H9 (cell line): ENCODE data around the gene SETD3. TPM values are rescaled to one million over a fixed set of nuclear protein-coding genes. Genes with fewer than 3 reads are reported as not detected.

ENCODE experiments used
- DNase-seq: peaks from one replicate; pipeline ENCODE4 v3.0.0-alpha.2; 2017
- H2AFZ ChIP-seq: one replicate; pipeline ENCODE4 v1.6.1; 2013; ENCODE audit warnings: mild to moderate bottlenecking, low read length, control low read depth, moderate library complexity
- H2AK5ac ChIP-seq: 2 replicates; pipeline ENCODE4 v1.6.1; 2013; ENCODE audit warnings: low read length, control low read depth, mixed read lengths; ENCODE audit not compliant: insufficient read length
- H2BK120ac ChIP-seq: one replicate; pipeline ENCODE4 v1.6.1; 2013; ENCODE audit warnings: low read depth, mild to moderate bottlenecking, low read length, control low read depth, inconsistent platforms; ENCODE audit not compliant: poor library complexity, severe bottlenecking
- H2BK12ac ChIP-seq: 2 replicates; pipeline ENCODE4 v1.6.1; 2013; ENCODE audit warnings: low read length, control low read depth, mixed read lengths, low read depth; ENCODE audit not compliant: insufficient read length
- H2BK15ac ChIP-seq: 2 replicates; pipeline ENCODE4 v1.6.1; 2013; ENCODE audit warnings: low read depth, low read length, control low read depth
- H2BK20ac ChIP-seq: one replicate; pipeline ENCODE4 v1.6.1; 2013; ENCODE audit warnings: low read depth, mild to moderate bottlenecking, low read length, control low read depth, inconsistent platforms; ENCODE audit not compliant: poor library complexity, severe bottlenecking
- H2BK5ac ChIP-seq: 2 replicates; pipeline ENCODE4 v1.6.1; 2013; ENCODE audit warnings: low read length, control low read depth, mixed read lengths; ENCODE audit not compliant: insufficient read length
- H3K14ac ChIP-seq: 2 replicates; pipeline ENCODE4 v1.6.1; 2013; ENCODE audit warnings: low read length, control low read depth; ENCODE audit not compliant: insufficient read depth
- H3K18ac ChIP-seq: 2 replicates; pipeline ENCODE4 v1.6.1; 2013; ENCODE audit warnings: low read depth, mild to moderate bottlenecking, mixed read lengths, low read length, control low read depth; ENCODE audit not compliant: insufficient read length
- H3K23ac ChIP-seq: 2 replicates; pipeline ENCODE4 v1.6.1; 2013; ENCODE audit warnings: low read length, control low read depth, mixed read lengths, low read depth; ENCODE audit not compliant: insufficient read length
- H3K23me2 ChIP-seq: 2 replicates; pipeline ENCODE4 v1.6.1; 2013; ENCODE audit warnings: low read depth, mild to moderate bottlenecking, mixed read lengths, low read length, control low read depth; ENCODE audit not compliant: insufficient read length, poor library complexity, severe bottlenecking
- H3K27ac ChIP-seq: 2 replicates; pipeline ENCODE4 v1.5.1; 2013; ENCODE audit warnings: low read length, control low read depth, mixed read lengths, low read depth; ENCODE audit not compliant: insufficient read length
- H3K27me3 ChIP-seq: 2 replicates; pipeline ENCODE4 v1.6.1; 2013; ENCODE audit warnings: low read length, control low read depth, inconsistent platforms; ENCODE audit not compliant: insufficient read depth
- H3K4ac ChIP-seq: 2 replicates; pipeline ENCODE4 v1.6.1; 2013; ENCODE audit warnings: low read depth, mild to moderate bottlenecking, control low read depth, inconsistent platforms, low read length, moderate library complexity
- H3K4me1 ChIP-seq: 2 replicates; pipeline ENCODE4 v1.6.1; 2013; ENCODE audit warnings: low read length, control low read depth, inconsistent platforms; ENCODE audit not compliant: insufficient read depth
- H3K4me2 ChIP-seq: 2 replicates; pipeline ENCODE4 v1.6.1; 2013; ENCODE audit warnings: low read length, control low read depth, mixed read lengths; ENCODE audit not compliant: insufficient read length, insufficient read depth
- H3K56ac ChIP-seq: 2 replicates; pipeline ENCODE4 v1.6.1; 2013; ENCODE audit warnings: low read depth, mild to moderate bottlenecking, mixed read lengths, low read length, control low read depth; ENCODE audit not compliant: insufficient read length
- H3K79me1 ChIP-seq: 2 replicates; pipeline ENCODE4 v1.6.1; 2013; ENCODE audit warnings: low read depth, mild to moderate bottlenecking, moderate library complexity, low read length, control low read depth, inconsistent platforms; ENCODE audit not compliant: insufficient read depth, poor library complexity, severe bottlenecking
- H3K79me2 ChIP-seq: 2 replicates; pipeline ENCODE4 v1.6.1; 2013; ENCODE audit warnings: low read length, control low read depth, inconsistent platforms; ENCODE audit not compliant: insufficient read depth
- H3K9ac ChIP-seq: 2 replicates; pipeline ENCODE4 v1.6.1; 2013; ENCODE audit warnings: low read length, control low read depth, mixed read lengths; ENCODE audit not compliant: insufficient read length; ENCODE audit errors: extremely low read depth
- H3K9me3 ChIP-seq: one replicate; pipeline ENCODE4 v1.6.1; 2013; ENCODE audit warnings: low read depth, low read length, inconsistent platforms; ENCODE audit not compliant: control insufficient read depth
- H3T11ph ChIP-seq: one replicate; pipeline ENCODE4 v1.6.1; 2013; ENCODE audit warnings: mild to moderate bottlenecking, low read length, control low read depth, inconsistent platforms
- H4K20me1 ChIP-seq: one replicate; pipeline ENCODE4 v1.6.1; 2013; ENCODE audit not compliant: control insufficient read depth, insufficient read length, insufficient read depth
- H4K5ac ChIP-seq: 2 replicates; pipeline ENCODE4 v1.6.1; 2013; ENCODE audit warnings: low read depth, mild to moderate bottlenecking, mixed read lengths, low read length, control low read depth; ENCODE audit not compliant: insufficient read length
- H4K8ac ChIP-seq: replicated peaks from 2 replicates; pipeline ENCODE4 v1.6.1; 2013; ENCODE audit warnings: low read length, control low read depth, mixed read lengths, low read depth; ENCODE audit not compliant: insufficient read length
- H4K91ac ChIP-seq: 2 replicates; pipeline ENCODE4 v1.6.1; 2013; ENCODE audit warnings: low read depth, mild to moderate bottlenecking, moderate library complexity, mixed read lengths, low read length, control low read depth; ENCODE audit not compliant: insufficient read length
- H3K27ac Mint-ChIP-seq, 3 experiments: 2 replicates in 2 of 3; 3 replicates in 1 of 3; pipeline ENCODE4 v1.8.0; 2020 to 2021; ENCODE audit warnings: mixed read lengths in 3 of 3, mild to moderate bottlenecking in 1 of 3, moderate library complexity in 1 of 3
- H3K27me3 Mint-ChIP-seq: 2 replicates; pipeline ENCODE4 v1.8.0; 2021; ENCODE audit warnings: low read depth, mild to moderate bottlenecking, moderate library complexity, mixed read lengths
- H3K36me3 Mint-ChIP-seq, 3 experiments: 2 replicates in 2 of 3; 3 replicates in 1 of 3; pipeline ENCODE4 v1.8.0; 2020 to 2021; ENCODE audit warnings: low read depth in 3 of 3, mixed read lengths in 3 of 3; ENCODE audit not compliant: insufficient read depth in 1 of 3
- H3K4me1 Mint-ChIP-seq, 2 experiments: 2 replicates each; pipeline ENCODE4 v1.8.0; 2020; ENCODE audit warnings: mixed read lengths in 2 of 2
- H3K4me3 Mint-ChIP-seq, 2 experiments: 2 replicates in 1 of 2; 3 replicates in 1 of 2; pipeline ENCODE4 v1.8.0; 2020 to 2021; ENCODE audit warnings: mild to moderate bottlenecking in 2 of 2, mixed read lengths in 2 of 2, moderate library complexity in 1 of 2
- H3K9me3 Mint-ChIP-seq, 2 experiments: 2 replicates in 1 of 2; 3 replicates in 1 of 2; pipeline ENCODE4 v1.8.0; 2020; ENCODE audit warnings: mild to moderate bottlenecking in 2 of 2, mixed read lengths in 2 of 2, moderate library complexity in 1 of 2
- WGBS: extraction: QIAGEN DNeasy Blood & Tissue Kit; methylation state at CpG from one replicate; pipeline ENCODE4 v1.1.7; 2013; ENCODE audit warnings: missing lambda C conversion rate, low lambda C conversion rate, mixed read lengths; ENCODE audit not compliant: insufficient read length; ENCODE audit errors: extremely low coverage; 5-methylcytosine and 5-hydroxymethylcytosine counted together
- total RNA-seq: library from RNA; stranded (reverse); gene quantifications from 2 replicates; pipeline ENCODE4 v1.2.1, GENCODE V29; 2021
- TF ChIP-seq, protein P1 (sequence below): fragments of 200-600 bp; sonication (generic); conservative IDR thresholded peaks from 3 replicates; pipeline ENCODE4 v1.8.0; 2021; ENCODE audit warnings: antibody characterized with exemption, mild to moderate bottlenecking

Gene SETD3
- total RNA-seq, 1 experiment from 2014 or later, result 56.7 TPM

DNA sequence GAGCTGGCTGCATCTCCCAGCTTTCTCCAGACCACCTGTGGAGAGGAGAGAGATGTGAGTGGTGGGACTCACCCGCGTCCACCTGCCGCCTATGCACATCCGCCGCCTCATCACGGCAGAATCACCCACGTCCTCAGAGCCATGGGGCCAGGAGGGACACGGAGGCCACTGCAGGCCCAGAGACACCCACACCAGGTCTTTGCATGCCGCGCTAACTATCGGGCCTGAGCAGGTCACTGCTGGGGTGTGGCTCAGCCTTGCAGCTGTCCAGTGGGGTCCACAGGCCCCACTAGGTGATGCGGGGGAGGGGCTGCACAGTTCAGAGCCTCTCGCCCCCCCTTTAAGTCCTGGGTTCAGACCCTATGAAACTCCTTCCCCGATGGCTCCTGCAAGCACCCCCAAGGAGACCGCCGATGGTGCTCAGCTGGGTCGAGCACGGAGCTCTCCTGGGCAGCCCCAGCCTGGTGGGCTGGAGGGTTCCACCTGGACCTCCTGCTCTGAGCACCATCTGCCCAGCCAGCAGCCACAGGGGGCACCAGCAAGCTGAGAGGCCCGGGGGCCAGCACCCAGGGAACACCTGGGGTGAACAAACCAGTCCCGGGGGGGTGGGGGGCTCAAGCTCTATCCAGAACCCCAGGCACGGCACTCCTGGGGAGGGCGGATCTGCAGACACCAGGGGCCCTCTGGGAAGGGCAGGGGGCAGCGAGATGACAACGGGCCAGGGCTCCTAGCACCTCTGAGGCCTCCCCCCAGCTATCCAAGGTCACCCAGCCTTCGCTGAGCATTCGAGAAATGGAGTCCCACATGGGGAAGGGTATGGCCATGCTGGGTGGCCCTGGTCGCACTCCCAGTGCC, 34.9 kb upstream of the SETD3 start:
- peaks cover 0 to 14% (median 13%) of the 10 kb centered on the region in 3 experiments; a peak in 4 of 7 replicates for H3K36me3 Mint-ChIP-seq
- H2AK5ac ChIP-seq, result no peak overlapping the region
- WGBS, result no CpG with 5 or more reads among the region's 27 CpGs

More for the DNA sequence above, 34.9 kb upstream of the SETD3 start:
- no peak overlapping the region for H3K9ac ChIP-seq
- H3K4me1 Mint-ChIP-seq, result peaks cover 3 to 4% of the 10 kb centered on the region in 2 experiments
- TF ChIP-seq, protein P1, sequence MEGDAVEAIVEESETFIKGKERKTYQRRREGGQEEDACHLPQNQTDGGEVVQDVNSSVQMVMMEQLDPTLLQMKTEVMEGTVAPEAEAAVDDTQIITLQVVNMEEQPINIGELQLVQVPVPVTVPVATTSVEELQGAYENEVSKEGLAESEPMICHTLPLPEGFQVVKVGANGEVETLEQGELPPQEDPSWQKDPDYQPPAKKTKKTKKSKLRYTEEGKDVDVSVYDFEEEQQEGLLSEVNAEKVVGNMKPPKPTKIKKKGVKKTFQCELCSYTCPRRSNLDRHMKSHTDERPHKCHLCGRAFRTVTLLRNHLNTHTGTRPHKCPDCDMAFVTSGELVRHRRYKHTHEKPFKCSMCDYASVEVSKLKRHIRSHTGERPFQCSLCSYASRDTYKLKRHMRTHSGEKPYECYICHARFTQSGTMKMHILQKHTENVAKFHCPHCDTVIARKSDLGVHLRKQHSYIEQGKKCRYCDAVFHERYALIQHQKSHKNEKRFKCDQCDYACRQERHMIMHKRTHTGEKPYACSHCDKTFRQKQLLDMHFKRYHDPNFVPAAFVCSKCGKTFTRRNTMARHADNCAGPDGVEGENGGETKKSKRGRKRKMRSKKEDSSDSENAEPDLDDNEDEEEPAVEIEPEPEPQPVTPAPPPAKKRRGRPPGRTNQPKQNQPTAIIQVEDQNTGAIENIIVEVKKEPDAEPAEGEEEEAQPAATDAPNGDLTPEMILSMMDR, result no peak
- no peaks in the 10 kb centered on the region for H3K9me3 ChIP-seq
- H3K4ac ChIP-seq, result no peak overlapping the region
- H3K4me3 Mint-ChIP-seq, result no peak overlapping the region
- H2AFZ ChIP-seq, result no peak overlapping the region
- no peaks in the 10 kb centered on the region for H3K23me2 ChIP-seq
- H3T11ph ChIP-seq, result no peak overlapping the region
- no peak overlapping the region for H4K5ac ChIP-seq
- no peak overlapping the region for H3K27ac ChIP-seq
- H2BK15ac ChIP-seq, result no peak overlapping the region
- H3K79me2 ChIP-seq, result no peaks in the 10 kb centered on the region
- H4K8ac ChIP-seq, result no peak overlapping the region
- no peak overlapping the region for H2BK5ac ChIP-seq
- no peak overlapping the region for H2BK120ac ChIP-seq
- no peaks in the 10 kb centered on the region for H3K4me1 ChIP-seq
- peaks cover 3% of the 10 kb centered on the region for H4K20me1 ChIP-seq
- no peak overlapping the region for H3K18ac ChIP-seq
- H3K79me1 ChIP-seq, result no peaks in the 10 kb centered on the region
- no peak overlapping the region for H3K27ac Mint-ChIP-seq
- H4K91ac ChIP-seq, result no peak overlapping the region
- no peaks in the 10 kb centered on the region for H3K27me3 Mint-ChIP-seq
- no peaks in the 10 kb centered on the region for H3K27me3 ChIP-seq
- no peak overlapping the region for H3K23ac ChIP-seq
- no peak overlapping the region for H3K4me2 ChIP-seq
- no peak overlapping the region for H3K14ac ChIP-seq
- H3K56ac ChIP-seq, result no peak overlapping the region
- DNase-seq, result peak; percentile 27
- H2BK12ac ChIP-seq, result no peak overlapping the region
- H2BK20ac ChIP-seq, result no peak overlapping the region
- no peaks in the 10 kb centered on the region for H3K9me3 Mint-ChIP-seq
